NCI-H1105 treated with DMSO at 0.1 percent for 48 hours (cell line): Measurements from ENCODE around the gene SNCG.
"Not testable (repeated sequence)": the region's sequence is repeated elsewhere in the genome, so short reads cannot be mapped to it uniquely, and the experiment has no call there.

Experiments used
- DNase-seq: peaks from one replicate; lab custom pipeline; 2025; lab: John Stamatoyannopoulos, UW

The SNCG gene

GRCh38 chr10:86945361-86946212, 12.8 kb upstream of the SNCG start:
- no peak for DNase-seq

GRCh38 chr10:86946213-86947155, 11.9 kb upstream of the SNCG start:
- no peak for DNase-seq

GRCh38 chr10:86947806-86948205, 10.6 kb upstream of the SNCG start:
- not testable (repeated sequence) for DNase-seq

GRCh38 chr10:86950349-86950748, 8.1 kb upstream of the SNCG start:
- DNase-seq = no peak

GRCh38 chr10:86951184-86951761, 7.1 kb upstream of the SNCG start:
- no peak for DNase-seq

GRCh38 chr10:86952106-86952505, 6.3 kb upstream of the SNCG start:
- no peak for DNase-seq

- not testable (repeated sequence) for DNase-seq
These were observed 5.7 kb upstream of the SNCG start for GRCh38 chr10:86952697-86953096.

- no peak for DNase-seq
These were observed 4.4 kb upstream of the SNCG start for GRCh38 chr10:86953747-86954680.

GRCh38 chr10:86954681-86955500, 3.5 kb upstream of the SNCG start:
- no peak for DNase-seq

GRCh38 chr10:86955501-86956194, 2.8 kb upstream of the SNCG start:
- DNase-seq = no peak

- DNase-seq = no peak
These were observed 2.1 kb upstream of the SNCG start for GRCh38 chr10:86956195-86956847.

GRCh38 chr10:86956848-86957448, 1.5 kb upstream of the SNCG start:
- no peak for DNase-seq

- no peak for DNase-seq
These were observed 806 bp upstream of the SNCG start, which contains the start of gene MMRN2 for GRCh38 chr10:86957471-86958115. TSS of gene MMRN2 (minus strand) at chr10:86957615. CDS start at chr10:86957541, 74 bp downstream.

- no peak for DNase-seq
These were observed 720 bp downstream of the SNCG start for GRCh38 chr10:86958901-86959736.

GRCh38 chr10:86959737-86960002, 1.3 kb downstream of the SNCG start:
- DNase-seq = no peak

GRCh38 chr10:86960003-86960862, 1.8 kb downstream of the SNCG start:
- no peak for DNase-seq
